ENCODE data around the gene FGF19.
"Not testable (repeated sequence)": the region's sequence is repeated elsewhere in the genome, so short reads cannot be mapped to it uniquely, and the experiment has no call there.

Gene FGF19

DNA sequence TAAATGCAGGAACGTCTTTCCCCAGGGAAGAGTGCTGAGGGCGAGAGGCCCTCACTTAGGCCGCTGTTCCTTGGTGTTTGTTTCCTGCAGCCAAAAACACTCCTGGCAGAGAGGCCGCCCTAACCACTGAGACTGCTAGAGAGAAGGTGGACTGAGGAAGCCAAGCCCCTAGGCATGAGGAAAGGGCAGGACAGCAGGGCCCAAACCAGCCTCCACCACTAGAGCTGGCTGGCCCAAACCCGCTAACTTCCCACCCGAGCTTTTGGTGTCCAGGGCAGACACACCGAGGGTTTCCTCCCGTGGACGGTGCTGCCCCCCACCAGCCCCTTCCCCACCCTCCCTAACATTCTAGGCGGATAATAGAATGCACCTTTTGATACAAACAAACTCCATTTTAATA, 6.0 kb downstream of the FGF19 start:
- no peak for DNase-seq (ENCODE audit: low read depth)
- H3K4me3 ChIP-seq (ENCODE audit: low read depth, low read length) = no peak overlapping the region
- TF ChIP-seq, protein P1, sequence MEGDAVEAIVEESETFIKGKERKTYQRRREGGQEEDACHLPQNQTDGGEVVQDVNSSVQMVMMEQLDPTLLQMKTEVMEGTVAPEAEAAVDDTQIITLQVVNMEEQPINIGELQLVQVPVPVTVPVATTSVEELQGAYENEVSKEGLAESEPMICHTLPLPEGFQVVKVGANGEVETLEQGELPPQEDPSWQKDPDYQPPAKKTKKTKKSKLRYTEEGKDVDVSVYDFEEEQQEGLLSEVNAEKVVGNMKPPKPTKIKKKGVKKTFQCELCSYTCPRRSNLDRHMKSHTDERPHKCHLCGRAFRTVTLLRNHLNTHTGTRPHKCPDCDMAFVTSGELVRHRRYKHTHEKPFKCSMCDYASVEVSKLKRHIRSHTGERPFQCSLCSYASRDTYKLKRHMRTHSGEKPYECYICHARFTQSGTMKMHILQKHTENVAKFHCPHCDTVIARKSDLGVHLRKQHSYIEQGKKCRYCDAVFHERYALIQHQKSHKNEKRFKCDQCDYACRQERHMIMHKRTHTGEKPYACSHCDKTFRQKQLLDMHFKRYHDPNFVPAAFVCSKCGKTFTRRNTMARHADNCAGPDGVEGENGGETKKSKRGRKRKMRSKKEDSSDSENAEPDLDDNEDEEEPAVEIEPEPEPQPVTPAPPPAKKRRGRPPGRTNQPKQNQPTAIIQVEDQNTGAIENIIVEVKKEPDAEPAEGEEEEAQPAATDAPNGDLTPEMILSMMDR (IDR thresholded peaks at IDR 0.05; ENCODE audit: low read depth, low read length, missing control alignments) = no peak

DNA sequence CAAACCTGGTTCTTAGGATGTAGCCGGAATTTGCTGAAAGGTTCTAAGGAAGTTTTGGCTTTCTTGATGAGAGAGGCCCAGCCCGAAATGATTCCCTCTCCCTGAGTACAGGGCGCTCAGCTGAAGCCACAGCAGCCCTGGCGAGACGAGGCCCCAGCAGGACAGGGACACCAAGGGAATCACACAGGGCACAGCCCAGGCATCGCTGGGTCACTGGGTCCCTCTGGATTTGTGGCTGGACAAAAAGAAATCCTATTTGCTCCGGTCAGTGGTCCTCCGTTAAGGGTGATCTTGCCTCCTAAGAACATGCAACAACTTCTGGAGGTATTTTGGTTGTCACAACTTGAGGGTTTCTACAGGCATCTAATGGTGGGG, 6.4 kb downstream of the FGF19 start:
- TF ChIP-seq, protein P1 (IDR thresholded peaks at IDR 0.05; ENCODE audit: low read depth, low read length, missing control alignments) = no peak
- no peak overlapping the region for H3K4me3 ChIP-seq (ENCODE audit: low read depth, low read length)
- DNase-seq (ENCODE audit: low read depth) = no peak

DNA sequence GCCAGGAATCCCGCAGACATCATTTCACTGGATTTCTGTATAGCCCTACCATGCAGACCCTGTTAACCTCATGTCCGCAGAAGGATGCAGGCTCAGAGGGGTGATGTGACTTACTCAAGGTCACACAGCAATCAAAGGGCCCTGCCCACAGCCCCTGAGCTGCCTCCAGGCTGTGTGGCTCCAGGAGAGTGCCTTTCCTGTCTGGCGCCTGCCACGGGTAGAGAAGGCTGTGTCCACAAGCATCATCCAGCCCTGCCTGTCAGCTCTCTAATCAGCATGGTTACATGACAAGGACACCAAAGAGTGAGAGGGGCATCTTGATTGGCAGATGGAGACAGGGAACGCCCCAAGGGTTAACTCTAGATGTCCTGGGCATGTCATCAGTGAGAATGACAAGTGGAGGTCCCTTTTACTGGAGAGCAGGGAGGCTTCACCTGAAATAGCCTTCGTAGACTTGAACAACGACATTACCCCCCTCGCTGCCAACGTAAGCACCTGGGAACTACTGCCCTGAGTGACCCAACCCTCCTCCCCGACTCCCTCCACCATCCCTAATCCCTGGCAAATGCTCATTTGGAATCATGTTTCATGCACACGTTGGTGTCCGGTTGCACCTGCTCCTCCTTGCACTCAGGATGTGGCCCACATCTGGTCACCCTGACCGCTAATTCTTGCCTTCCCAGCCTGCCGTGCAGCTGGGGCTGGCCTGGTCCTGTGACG, 6.9 kb downstream of the FGF19 start:
- no peak overlapping the region for H3K4me3 ChIP-seq (ENCODE audit: low read depth, low read length)
- TF ChIP-seq, protein P1 (IDR thresholded peaks at IDR 0.05; ENCODE audit: low read depth, low read length, missing control alignments) = no peak
- no peak for DNase-seq (ENCODE audit: low read depth)

DNA sequence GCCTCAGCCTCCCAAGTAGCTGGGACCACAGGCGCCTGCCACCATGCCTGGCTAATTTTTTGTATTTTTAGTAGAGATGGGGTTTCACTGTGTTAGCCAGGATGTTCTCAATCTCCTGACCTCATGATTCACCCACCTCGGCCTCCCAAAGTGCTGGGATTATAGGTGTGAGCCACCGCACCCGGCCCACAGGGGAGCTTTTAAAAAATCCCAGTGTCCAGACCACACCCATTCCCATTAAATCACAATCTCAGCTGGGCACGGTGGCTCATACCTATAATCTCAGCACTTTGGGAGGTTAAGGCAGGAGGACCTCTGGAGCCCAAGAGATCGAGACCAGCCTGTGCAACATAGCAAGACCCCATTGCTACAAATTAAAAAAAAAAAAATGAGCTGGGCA, 7.8 kb downstream of the FGF19 start:
- DNase-seq (ENCODE audit: low read depth); H3K4me3 ChIP-seq (ENCODE audit: low read depth, low read length): not testable (repeated sequence)

DNA sequence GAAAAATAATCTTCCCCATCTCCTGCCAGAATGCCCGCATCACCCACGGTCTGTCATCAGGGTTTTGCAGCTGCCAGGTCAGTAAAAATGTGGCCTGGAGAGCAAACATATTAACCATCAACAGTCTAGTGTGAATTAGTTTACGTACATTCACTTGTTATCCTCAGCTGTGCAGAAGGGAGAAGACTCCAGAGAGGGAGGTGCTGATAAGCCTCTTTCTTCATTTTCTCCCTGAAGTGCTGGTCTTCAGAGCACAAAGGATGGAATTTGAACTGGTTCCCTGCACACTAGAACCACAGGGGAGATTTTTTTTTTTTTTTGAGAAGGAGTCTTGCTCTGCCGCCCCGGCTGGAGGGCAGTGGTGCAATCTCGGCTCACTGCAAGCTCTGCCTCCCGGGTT, 8.2 kb downstream of the FGF19 start:
- H3K4me3 ChIP-seq (ENCODE audit: low read depth, low read length) = no peak overlapping the region
- DNase-seq (ENCODE audit: low read depth) = no peak
- TF ChIP-seq, protein P1 (IDR thresholded peaks at IDR 0.05; ENCODE audit: low read depth, low read length, missing control alignments) = no peak

DNA sequence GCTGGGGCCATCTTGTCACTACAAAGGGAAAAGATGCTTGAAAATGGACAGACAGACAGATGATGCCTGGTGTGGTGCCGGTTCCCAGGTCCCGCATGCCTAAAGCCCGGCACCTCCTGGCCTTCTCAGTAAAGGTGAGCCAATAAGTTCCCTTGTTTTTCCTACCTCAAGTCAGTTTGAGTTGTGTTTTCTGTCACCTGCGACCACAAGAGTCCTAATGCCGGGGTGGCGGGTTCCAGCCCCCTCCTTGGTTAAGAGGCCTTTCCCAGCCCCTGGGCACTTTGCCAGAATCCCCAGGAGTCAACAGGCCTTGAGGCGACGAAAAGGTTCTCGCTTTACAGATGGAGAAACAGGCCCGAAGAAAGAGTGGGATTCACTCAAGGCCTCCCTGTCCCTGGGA, 9.0 kb downstream of the FGF19 start:
- H3K4me3 ChIP-seq (ENCODE audit: low read depth, low read length) = no peak overlapping the region
- TF ChIP-seq, protein P1 (IDR thresholded peaks at IDR 0.05; ENCODE audit: low read depth, low read length, missing control alignments) = no peak
- no peak for DNase-seq (ENCODE audit: low read depth)

DNA sequence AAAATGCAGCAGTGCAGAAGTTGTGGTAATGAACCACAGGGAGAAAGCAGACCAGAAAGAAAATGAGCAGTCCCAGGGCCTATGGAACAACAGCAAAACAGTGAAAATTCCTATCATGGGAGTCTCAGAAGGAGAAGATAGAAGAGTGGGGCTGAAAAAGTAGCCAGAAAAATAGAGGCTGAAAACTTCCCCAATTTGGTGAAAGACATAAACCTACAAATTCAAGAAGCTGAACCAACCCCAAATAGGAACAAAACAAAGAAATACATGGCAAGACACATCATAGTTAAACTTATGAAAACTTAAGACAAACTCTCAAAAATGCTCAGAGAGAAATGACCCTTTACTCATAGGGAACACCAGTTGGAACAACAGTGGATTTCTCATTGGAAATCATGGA, 11.4 kb downstream of the FGF19 start:
- TF ChIP-seq, protein P1 (IDR thresholded peaks at IDR 0.05; ENCODE audit: low read depth, low read length, missing control alignments) = no peak
- DNase-seq (ENCODE audit: low read depth) = no peak
- no peak overlapping the region for H3K4me3 ChIP-seq (ENCODE audit: low read depth, low read length)

Data from GM12864 (cell line).